SK-N-SH treated with all-trans-retinoic acid at 6 μM for 48 hours (cell line): ENCODE data around the gene GLDC.

Experiments
- ATAC-seq: fragments of 200-7000 bp; cut with Tn5 transposase; 3 replicates; pipeline ENCODE4 v1.9.1; 2020; ENCODE audit warnings: mild to moderate bottlenecking, moderate library complexity
- ARNTL ChIP-seq: fragments of 450-650 bp; formaldehyde crosslinking; IDR thresholded peaks from 2 replicates; pipeline ENCODE4 v1.5.0; 2020; ENCODE audit warnings: low read depth, mild to moderate bottlenecking, moderate library complexity, borderline replicate concordance
- CREB5 ChIP-seq: fragments of 250-450 bp; sonication (Bioruptor Pico); IDR thresholded peaks from 2 replicates; pipeline ENCODE4 v1.5.1; 2020; ENCODE audit warnings: low read depth, mild to moderate bottlenecking, moderate library complexity
- CSRNP3 ChIP-seq: fragments of 250-450 bp; sonication (Bioruptor Pico); IDR thresholded peaks from 2 replicates; pipeline ENCODE4 v1.5.1; 2021; ENCODE audit warnings: mild to moderate bottlenecking, moderate library complexity
- ESRRG ChIP-seq: fragments of 250-450 bp; sonication (Bioruptor Pico); IDR thresholded peaks from 2 replicates; pipeline ENCODE4 v1.6.1; 2021; ENCODE audit warnings: mild to moderate bottlenecking
- GLIS3 ChIP-seq: fragments of 250-450 bp; sonication (Bioruptor Pico); IDR thresholded peaks from 2 replicates; pipeline ENCODE4 v1.5.0; 2020; ENCODE audit warnings: mild to moderate bottlenecking, moderate library complexity
- OSR1 ChIP-seq: fragments of 250-450 bp; sonication (Bioruptor Pico); IDR thresholded peaks from 2 replicates; pipeline ENCODE4 v1.8.0; 2022; ENCODE audit warnings: moderate library complexity, mild to moderate bottlenecking, inconsistent platforms
- PATZ1 ChIP-seq: fragments of 250-450 bp; sonication (Bioruptor Pico); IDR thresholded peaks from 2 replicates; pipeline ENCODE4 v1.8.0; 2020; ENCODE audit warnings: mild to moderate bottlenecking, moderate library complexity, borderline replicate concordance
- POU6F1 ChIP-seq: fragments of 250-450 bp; sonication (Bioruptor Pico); IDR thresholded peaks from 2 replicates; pipeline ENCODE4 v1.8.0; 2021; ENCODE audit warnings: low read depth, mild to moderate bottlenecking, moderate library complexity, borderline replicate concordance
- PPARA ChIP-seq: fragments of 250-450 bp; sonication (Bioruptor Pico); IDR thresholded peaks from 2 replicates; pipeline ENCODE4 v1.5.0; 2020; ENCODE audit warnings: mild to moderate bottlenecking, borderline replicate concordance
- RARB ChIP-seq: fragments of 250-450 bp; sonication (Bioruptor Pico); IDR thresholded peaks from 2 replicates; pipeline ENCODE4 v1.8.0; 2021; ENCODE audit warnings: mild to moderate bottlenecking, moderate library complexity
- SNAI2 ChIP-seq: fragments of 250-450 bp; sonication (Bioruptor Pico); IDR thresholded peaks from 2 replicates; pipeline ENCODE4 v1.5.0; 2020; ENCODE audit warnings: mild to moderate bottlenecking, moderate library complexity
- TCF4 ChIP-seq: fragments of 250-450 bp; sonication (Bioruptor Pico); IDR thresholded peaks from 2 replicates; pipeline ENCODE4 v1.8.0; 2021; ENCODE audit warnings: mild to moderate bottlenecking, moderate library complexity, borderline replicate concordance
- TSHZ2 ChIP-seq: fragments of 250-450 bp; sonication (Bioruptor Pico); IDR thresholded peaks from 2 replicates; pipeline ENCODE4 v1.5.0; 2020; ENCODE audit warnings: mild to moderate bottlenecking, moderate library complexity
- ZC3H10 ChIP-seq: fragments of 250-450 bp; sonication (Bioruptor Pico); IDR thresholded peaks from 2 replicates; pipeline ENCODE4 v1.5.1; 2021; ENCODE audit warnings: mild to moderate bottlenecking, moderate library complexity
- ZFP30 ChIP-seq: fragments of 450-650 bp; formaldehyde crosslinking; IDR thresholded peaks from 2 replicates; pipeline ENCODE4 v1.5.0; 2022; ENCODE audit warnings: mild to moderate bottlenecking, moderate library complexity
- ZNF565 ChIP-seq: fragments of 450-650 bp; formaldehyde crosslinking; conservative IDR thresholded peaks from 2 replicates; pipeline ENCODE4 v1.5.0; 2020; ENCODE audit warnings: low read depth, mild to moderate bottlenecking, moderate library complexity
- ZNF70 ChIP-seq: fragments of 450-650 bp; formaldehyde crosslinking; IDR thresholded peaks from 2 replicates; pipeline ENCODE4 v1.5.0; 2020; ENCODE audit warnings: mild to moderate bottlenecking, moderate library complexity
- ZNF8 ChIP-seq: fragments of 450-650 bp; formaldehyde crosslinking; IDR thresholded peaks from 2 replicates; pipeline ENCODE4 v1.5.0; 2020; ENCODE audit warnings: mild to moderate bottlenecking, moderate library complexity

The GLDC gene

GRCh38 chr9:6557883-6558616 is 87.5 kb downstream of the GLDC start:
- TF ChIP-seq TCF4 (CRISPR knock-in tag), result no peak
- no peak for TF ChIP-seq RARB (CRISPR knock-in tag)
- TF ChIP-seq ZNF565 (CRISPR knock-in tag), result no peak
- TF ChIP-seq GLIS3 (CRISPR knock-in tag), result no peak
- TF ChIP-seq CREB5, result no peak
- TF ChIP-seq ZFP30, result no peak
- TF ChIP-seq CSRNP3, result no peak
- no peak for TF ChIP-seq PPARA (CRISPR knock-in tag)
- TF ChIP-seq OSR1 (CRISPR knock-in tag), result no peak
- TF ChIP-seq ZC3H10 (CRISPR knock-in tag), result no peak
- TF ChIP-seq PATZ1 (CRISPR knock-in tag), result no peak
- no peak for TF ChIP-seq ARNTL
- no peak for TF ChIP-seq ZNF70 (CRISPR knock-in tag)
- no peak for TF ChIP-seq POU6F1 (CRISPR knock-in tag)
- TF ChIP-seq TSHZ2 (CRISPR knock-in tag), result no peak
- ATAC-seq, result no peak

- TF ChIP-seq GLIS3 (CRISPR knock-in tag), result no peak
- TF ChIP-seq ZNF70 (CRISPR knock-in tag), result no peak
- TF ChIP-seq SNAI2 (CRISPR knock-in tag), result no peak
- TF ChIP-seq ESRRG, result no peak
- no peak for TF ChIP-seq POU6F1 (CRISPR knock-in tag)
- no peak for ATAC-seq
Measured at GRCh38 chr9:6553866-6554265, 91.7 kb downstream of the GLDC start.

- peak; percentile 68 for ATAC-seq
- no peak for TF ChIP-seq SNAI2 (CRISPR knock-in tag)
- no peak for TF ChIP-seq OSR1 (CRISPR knock-in tag)
- peak; percentile 62; the same call in 1 of the 2 replicates for TF ChIP-seq PATZ1 (CRISPR knock-in tag)
- TF ChIP-seq ZNF8 (CRISPR knock-in tag), result no peak
Measured at GRCh38 chr9:6552498-6553121, 92.9 kb downstream of the GLDC start.
